Epithelial cell of esophagus (primary cell): ENCODE results near the gene SPINT2.

Source experiments
- DNase-seq: peaks from one replicate; pipeline ENCODE4 v3.0.0; 2010; ENCODE audit warnings: low read depth
- H3K4me3 ChIP-seq: 2 replicates; pipeline ENCODE4 v1.5.1; 2011; ENCODE audit warnings: mild to moderate bottlenecking, low read length, control low read depth
- TF ChIP-seq, protein P1 (sequence below): IDR thresholded peaks from 2 replicates; pipeline ENCODE4 v1.5.1; 2011; ENCODE audit warnings: low read depth, mild to moderate bottlenecking, low read length, control low read depth, inconsistent platforms; ENCODE audit not compliant: insufficient read depth; ENCODE audit errors: missing control alignments

The SPINT2 gene

DNA sequence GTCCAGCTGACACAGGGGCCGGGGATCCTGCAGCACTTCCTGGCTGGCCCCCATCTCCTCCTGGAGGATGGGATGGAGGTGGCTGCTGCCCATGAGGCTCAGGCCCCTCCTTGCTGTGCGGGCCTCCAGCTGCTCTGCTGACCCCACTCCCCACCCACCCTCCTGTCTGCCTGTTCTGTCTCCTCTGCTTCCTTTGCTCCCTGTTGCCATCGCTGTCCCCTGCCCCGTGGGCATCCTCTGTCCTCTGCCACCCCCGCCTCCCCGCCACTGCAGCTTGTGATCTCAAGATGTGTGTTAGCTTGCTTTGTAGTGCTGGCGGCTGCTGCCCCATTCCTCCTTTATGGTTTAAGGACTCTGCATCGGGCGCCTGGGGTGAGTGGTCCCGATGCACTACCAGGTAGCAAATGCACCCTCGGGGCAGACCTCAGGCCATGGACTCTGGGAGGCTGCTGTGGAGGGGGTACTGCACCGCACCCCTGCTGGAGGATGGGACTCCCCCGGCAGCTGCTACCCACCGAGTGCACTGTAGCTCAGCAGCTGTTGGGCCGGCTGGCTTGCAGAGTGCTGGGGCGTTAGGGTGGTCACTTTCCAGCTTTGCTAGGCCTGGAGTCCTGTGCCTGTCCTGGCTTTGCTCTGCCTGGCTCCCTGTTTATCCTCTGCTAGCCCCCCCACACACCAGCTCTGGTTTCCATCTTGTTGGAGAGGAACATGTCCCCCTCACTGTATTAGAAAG, 23.9 kb downstream of the SPINT2 start:
- no peak for DNase-seq
- H3K4me3 ChIP-seq = no peak overlapping the region
- TF ChIP-seq, protein P1, sequence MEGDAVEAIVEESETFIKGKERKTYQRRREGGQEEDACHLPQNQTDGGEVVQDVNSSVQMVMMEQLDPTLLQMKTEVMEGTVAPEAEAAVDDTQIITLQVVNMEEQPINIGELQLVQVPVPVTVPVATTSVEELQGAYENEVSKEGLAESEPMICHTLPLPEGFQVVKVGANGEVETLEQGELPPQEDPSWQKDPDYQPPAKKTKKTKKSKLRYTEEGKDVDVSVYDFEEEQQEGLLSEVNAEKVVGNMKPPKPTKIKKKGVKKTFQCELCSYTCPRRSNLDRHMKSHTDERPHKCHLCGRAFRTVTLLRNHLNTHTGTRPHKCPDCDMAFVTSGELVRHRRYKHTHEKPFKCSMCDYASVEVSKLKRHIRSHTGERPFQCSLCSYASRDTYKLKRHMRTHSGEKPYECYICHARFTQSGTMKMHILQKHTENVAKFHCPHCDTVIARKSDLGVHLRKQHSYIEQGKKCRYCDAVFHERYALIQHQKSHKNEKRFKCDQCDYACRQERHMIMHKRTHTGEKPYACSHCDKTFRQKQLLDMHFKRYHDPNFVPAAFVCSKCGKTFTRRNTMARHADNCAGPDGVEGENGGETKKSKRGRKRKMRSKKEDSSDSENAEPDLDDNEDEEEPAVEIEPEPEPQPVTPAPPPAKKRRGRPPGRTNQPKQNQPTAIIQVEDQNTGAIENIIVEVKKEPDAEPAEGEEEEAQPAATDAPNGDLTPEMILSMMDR = no peak

DNA sequence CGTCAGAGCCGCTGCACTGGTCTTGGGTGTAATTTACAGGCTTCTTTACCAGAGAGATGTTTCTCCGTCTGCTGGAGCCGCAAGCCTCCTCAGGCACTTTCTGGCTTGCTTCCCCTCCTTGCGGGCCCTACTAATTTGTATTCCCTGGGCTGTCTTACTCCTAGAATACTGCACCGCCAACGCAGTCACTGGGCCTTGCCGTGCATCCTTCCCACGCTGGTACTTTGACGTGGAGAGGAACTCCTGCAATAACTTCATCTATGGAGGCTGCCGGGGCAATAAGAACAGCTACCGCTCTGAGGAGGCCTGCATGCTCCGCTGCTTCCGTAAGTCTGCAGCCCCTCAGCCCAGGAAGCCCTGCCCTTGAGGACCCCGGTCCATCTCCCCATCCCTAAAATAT, 25.6 kb downstream of the SPINT2 start:
- TF ChIP-seq, protein P1 = no peak
- DNase-seq = no peak

DNA sequence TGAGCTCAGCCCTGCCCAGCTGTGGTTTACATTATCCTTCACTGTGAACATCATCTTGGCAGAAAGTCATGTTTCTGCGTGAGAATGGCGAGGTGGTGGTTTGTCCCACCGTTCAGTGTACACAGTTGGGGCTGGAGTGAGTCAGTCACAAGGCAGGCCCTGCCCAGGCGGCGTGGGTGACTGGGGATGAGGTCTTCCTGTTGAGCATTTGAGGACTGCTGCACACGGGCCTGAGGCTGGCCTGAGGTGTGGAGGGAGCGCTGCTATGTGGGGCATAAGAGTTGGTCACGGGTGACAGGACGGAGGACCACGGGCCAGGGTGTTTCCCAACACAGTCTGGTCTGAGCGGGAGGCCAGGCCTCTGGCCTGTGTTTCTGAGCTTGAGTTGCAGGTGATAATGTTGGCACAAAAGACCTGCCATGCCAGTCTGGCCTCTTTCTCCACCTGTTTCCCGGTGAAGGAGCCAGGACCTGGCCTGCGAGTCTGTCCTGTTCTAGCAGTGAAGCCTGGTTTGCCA, 26.3 kb downstream of the SPINT2 start:
- TF ChIP-seq, protein P1 = no peak
- H3K4me3 ChIP-seq = no peak overlapping the region
- DNase-seq = peak; percentile 96

More for the DNA sequence above, 25.6 kb downstream of the SPINT2 start:
- H3K4me3 ChIP-seq = no peak overlapping the region

DNA sequence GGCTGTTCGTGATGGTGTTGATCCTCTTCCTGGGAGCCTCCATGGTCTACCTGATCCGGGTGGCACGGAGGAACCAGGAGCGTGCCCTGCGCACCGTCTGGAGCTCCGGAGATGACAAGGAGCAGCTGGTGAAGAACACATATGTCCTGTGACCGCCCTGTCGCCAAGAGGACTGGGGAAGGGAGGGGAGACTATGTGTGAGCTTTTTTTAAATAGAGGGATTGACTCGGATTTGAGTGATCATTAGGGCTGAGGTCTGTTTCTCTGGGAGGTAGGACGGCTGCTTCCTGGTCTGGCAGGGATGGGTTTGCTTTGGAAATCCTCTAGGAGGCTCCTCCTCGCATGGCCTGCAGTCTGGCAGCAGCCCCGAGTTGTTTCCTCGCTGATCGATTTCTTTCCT, 27.5 kb downstream of the SPINT2 start:
- TF ChIP-seq, protein P1 = no peak
- no peak for DNase-seq
- H3K4me3 ChIP-seq = no peak overlapping the region

DNA sequence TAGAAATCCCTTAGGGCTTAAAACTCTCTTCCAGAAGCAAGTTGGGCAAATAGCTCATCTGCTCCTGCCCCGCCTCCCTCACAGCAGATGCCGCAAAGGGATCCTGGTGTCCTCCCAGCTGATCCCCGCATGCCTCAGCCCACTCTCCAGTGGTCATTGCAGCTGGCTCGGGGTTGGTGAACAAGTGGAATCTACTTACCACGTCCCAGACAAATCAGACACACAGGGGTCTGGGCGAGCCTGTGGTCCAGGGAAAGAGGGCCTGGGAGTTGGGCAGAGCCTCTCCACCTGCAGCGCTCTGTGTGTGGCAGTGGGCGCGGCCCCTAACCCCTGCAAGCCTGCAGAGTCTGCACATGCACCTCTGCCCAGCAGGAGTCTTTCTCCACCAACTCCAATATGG, 28.9 kb downstream of the SPINT2 start:
- DNase-seq = no peak
- no peak overlapping the region for H3K4me3 ChIP-seq
- TF ChIP-seq, protein P1 = no peak

DNA sequence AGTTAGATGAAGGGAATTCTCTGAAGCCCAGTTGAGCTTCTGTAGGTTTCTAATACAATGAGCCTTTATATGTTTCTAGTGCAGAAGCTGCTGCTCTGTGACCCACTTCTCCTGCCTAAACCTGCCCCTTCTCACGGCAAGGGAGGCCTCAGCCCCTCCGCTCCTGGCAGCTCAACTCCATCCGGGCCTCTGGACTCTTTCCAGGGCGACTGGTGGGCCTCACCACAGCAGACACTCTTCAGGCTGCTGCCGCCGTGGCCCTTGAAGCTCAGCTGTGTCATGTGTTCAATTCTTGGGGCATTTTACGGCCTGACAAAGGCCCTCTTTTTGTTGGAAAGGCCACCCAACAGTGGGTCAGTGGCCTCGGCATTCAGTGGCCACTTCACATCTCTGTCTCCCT, 29.7 kb downstream of the SPINT2 start:
- H3K4me3 ChIP-seq = no peak overlapping the region
- TF ChIP-seq, protein P1 = no peak
- no peak for DNase-seq
